Natural killer cell (primary cell): ENCODE results near the gene ARPC5L. TPM values are rescaled to one million over a fixed set of nuclear protein-coding genes. Genes with fewer than 3 reads are reported as not detected.

Source experiments
- ATAC-seq, 3 donors: fragments of 150-1000 bp in 2 of 3; fragments of 200-7000 bp in 1 of 3; cut with Tn5 transposase; 1 replicate in 1 of 3; 2 replicates in 2 of 3; pipeline ENCODE4 v1.10.0; 2021; ENCODE audit warnings: mild to moderate bottlenecking in 2 of 3, moderate library complexity in 2 of 3
- DNase-seq, 2 donors: peaks; one replicate each; pipeline versions ENCODE4 v3.0.0 to v3.0.0-alpha.2; 2013 to 2021; ENCODE audit warnings: mixed read lengths in 1 of 2
- H3K27ac ChIP-seq: one replicate; pipeline ENCODE4 v1.5.1; 2013; ENCODE audit warnings: mild to moderate bottlenecking, low read length
- H3K27me3 ChIP-seq: one replicate; pipeline ENCODE4 v1.6.1; 2013; ENCODE audit warnings: low read length; ENCODE audit not compliant: control insufficient read depth, insufficient read depth
- H3K36me3 ChIP-seq: one replicate; pipeline ENCODE4 v1.6.1; 2013; ENCODE audit warnings: low read length; ENCODE audit not compliant: control insufficient read depth, insufficient read depth
- H3K4me1 ChIP-seq: one replicate; pipeline ENCODE4 v1.6.1; 2013; ENCODE audit warnings: low read length; ENCODE audit not compliant: control insufficient read depth, insufficient read depth
- H3K4me3 ChIP-seq: one replicate; pipeline ENCODE4 v1.5.1; 2013; ENCODE audit warnings: low read length
- H3K9me3 ChIP-seq: one replicate; pipeline ENCODE4 v1.6.1; 2013; ENCODE audit warnings: low read length; ENCODE audit not compliant: control insufficient read depth, insufficient read depth
- H3K27ac Mint-ChIP-seq, 2 donors: one replicate each; pipeline ENCODE4 v1.8.0; 2022; ENCODE audit warnings: mild to moderate bottlenecking in 2 of 2, mixed read lengths in 2 of 2, moderate library complexity in 1 of 2
- H3K27me3 Mint-ChIP-seq, 2 donors: one replicate each; pipeline ENCODE4 v1.8.0; 2022; ENCODE audit warnings: low read depth in 2 of 2, mixed read lengths in 2 of 2
- H3K36me3 Mint-ChIP-seq: one replicate; pipeline ENCODE4 v1.8.0; 2022; ENCODE audit warnings: mixed read lengths
- H3K4me1 Mint-ChIP-seq, 2 donors: one replicate each; pipeline ENCODE4 v1.8.0; 2022; ENCODE audit warnings: mixed read lengths in 2 of 2
- H3K4me3 Mint-ChIP-seq: one replicate; pipeline ENCODE4 v1.8.0; 2022; ENCODE audit warnings: mild to moderate bottlenecking, moderate library complexity, mixed read lengths
- H3K9me3 Mint-ChIP-seq, 2 donors: one replicate each; pipeline ENCODE4 v1.8.0; 2022; ENCODE audit warnings: mixed read lengths in 2 of 2
- WGBS: methylation state at CpG from one replicate; pipeline ENCODE4 v1.1.7; 2013; ENCODE audit warnings: missing lambda C conversion rate; ENCODE audit not compliant: insufficient coverage; 5-methylcytosine and 5-hydroxymethylcytosine counted together
- intact Hi-C: fragments of 100-400 bp; cut with micrococcal nuclease; formaldehyde crosslinking; loops from one replicate; pipeline ENCODE4 v1.14.2; 2022
- total RNA-seq, 4 donors: library from RNA; stranded (reverse); fragments of 120-200 nt in 1 of 4; gene quantifications; one replicate each; pipeline versions ENCODE4 v1.2.3 to v1.2.4, GENCODE V29; 2013 to 2022
- TF ChIP-seq, protein P1 (sequence below): fragments of 200-600 bp; IDR thresholded peaks from one replicate; pipeline ENCODE4 v1.8.0; 2022; ENCODE audit warnings: antibody characterized with exemption

Gene ARPC5L
- total RNA-seq, 3 donors from 2014 or later (not counting 1 experiment from before 2014, with no cell fraction given), result 131 to 169 (median 139) TPM

DNA sequence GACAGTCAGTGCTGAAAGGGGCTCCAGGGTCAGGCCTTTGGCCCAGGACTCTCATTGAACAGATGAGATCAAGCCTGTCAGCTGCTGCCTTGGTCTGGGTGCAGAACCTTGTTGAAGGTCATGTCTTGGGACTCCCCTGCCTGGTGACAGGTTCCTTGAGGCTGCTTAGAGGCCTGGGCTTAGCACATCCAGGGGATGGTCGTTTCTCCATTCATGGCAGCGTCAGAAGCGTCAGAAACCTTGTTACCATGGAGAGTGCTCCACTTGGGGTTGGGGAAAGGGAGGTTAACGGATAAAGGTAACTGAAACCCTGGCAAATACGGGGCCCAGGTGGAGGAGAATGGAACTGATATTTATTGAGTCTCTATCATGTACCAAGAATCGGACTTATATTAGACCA is 8.8 kb downstream of the ARPC5L start:
- peak in 1 of 2 donors; percentile 33 for DNase-seq
- ATAC-seq, result peak in 1 of 3 donors; percentile 4
- Mint-ChIP-seq H3K4me3 (peak overlapping the region; percentile 97), H3K36me3 (peaks cover 6% of the 10 kb centered on the region), H3K27me3 (no peaks in the 10 kb centered on the region), H3K4me1 (peaks cover 65% of the 10 kb centered on the region in 2 donors), H3K9me3 (no peaks in the 10 kb centered on the region), H3K27ac (peak overlapping the region; percentile 97)
- intact Hi-C loops, result loop anchor here (1.0 to 5.0 kb wide), 5 partner anchors 8 to 248 kb away; partner anchors contain the start of genes ARPC5L, GOLGA1, NR6A1 and WDR38
- Histone ChIP-seq H3K27me3 (no peaks in the 10 kb centered on the region), H3K27ac (peak overlapping the region; percentile 96), H3K4me1 (peaks cover 71% of the 10 kb centered on the region), H3K4me3 (peak overlapping the region; percentile 96), H3K36me3 (peaks cover 25% of the 10 kb centered on the region), H3K9me3 (no peaks in the 10 kb centered on the region)
- TF ChIP-seq, protein P1, sequence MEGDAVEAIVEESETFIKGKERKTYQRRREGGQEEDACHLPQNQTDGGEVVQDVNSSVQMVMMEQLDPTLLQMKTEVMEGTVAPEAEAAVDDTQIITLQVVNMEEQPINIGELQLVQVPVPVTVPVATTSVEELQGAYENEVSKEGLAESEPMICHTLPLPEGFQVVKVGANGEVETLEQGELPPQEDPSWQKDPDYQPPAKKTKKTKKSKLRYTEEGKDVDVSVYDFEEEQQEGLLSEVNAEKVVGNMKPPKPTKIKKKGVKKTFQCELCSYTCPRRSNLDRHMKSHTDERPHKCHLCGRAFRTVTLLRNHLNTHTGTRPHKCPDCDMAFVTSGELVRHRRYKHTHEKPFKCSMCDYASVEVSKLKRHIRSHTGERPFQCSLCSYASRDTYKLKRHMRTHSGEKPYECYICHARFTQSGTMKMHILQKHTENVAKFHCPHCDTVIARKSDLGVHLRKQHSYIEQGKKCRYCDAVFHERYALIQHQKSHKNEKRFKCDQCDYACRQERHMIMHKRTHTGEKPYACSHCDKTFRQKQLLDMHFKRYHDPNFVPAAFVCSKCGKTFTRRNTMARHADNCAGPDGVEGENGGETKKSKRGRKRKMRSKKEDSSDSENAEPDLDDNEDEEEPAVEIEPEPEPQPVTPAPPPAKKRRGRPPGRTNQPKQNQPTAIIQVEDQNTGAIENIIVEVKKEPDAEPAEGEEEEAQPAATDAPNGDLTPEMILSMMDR, result no peak
- WGBS, result 15% methylated on average over 6 of the region's 6 CpGs

DNA sequence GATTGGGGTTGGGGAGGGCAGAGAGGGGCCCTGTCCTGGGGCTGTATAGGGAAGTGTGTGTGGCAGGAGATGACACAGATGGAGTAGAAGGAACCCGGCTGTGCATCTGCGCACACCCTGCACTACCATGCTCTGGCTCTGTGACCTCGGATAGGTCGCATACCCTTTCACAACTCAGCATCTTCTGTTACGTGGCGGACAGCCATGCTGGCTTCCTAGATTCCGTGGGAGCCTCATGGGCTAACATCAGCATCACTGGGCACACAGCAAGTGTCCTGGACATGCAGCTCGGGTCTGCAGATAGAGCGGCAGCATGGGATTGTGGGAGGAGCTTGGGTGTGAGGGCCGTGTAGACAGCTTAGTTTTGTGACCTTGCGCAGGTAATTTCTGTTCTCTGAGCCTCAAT is 9.2 kb downstream of the ARPC5L start:
- H3K36me3 ChIP-seq, result peaks cover 28% of the 10 kb centered on the region
- peak overlapping the region; percentile 96 for H3K27ac ChIP-seq
- Mint-ChIP-seq H3K4me3 (peak overlapping the region; percentile 97), H3K36me3 (peaks cover 6% of the 10 kb centered on the region), H3K9me3 (no peaks in the 10 kb centered on the region), H3K27me3 (no peaks in the 10 kb centered on the region), H3K4me1 (peaks cover 65% of the 10 kb centered on the region in 2 donors), H3K27ac (peak overlapping the region; percentile 97)
- intact Hi-C loops, result loop anchor here (5.0 kb wide), 2 partner anchors 99 to 249 kb away; partner anchors contain the start of gene NR6A1
- ATAC-seq, result no peak
- DNase-seq, result no peak
- H3K4me3 ChIP-seq, result peak overlapping the region; percentile 96
- 43% methylated on average over 11 of the region's 11 CpGs for WGBS
- H3K4me1 ChIP-seq, result peaks cover 76% of the 10 kb centered on the region
- no peaks in the 10 kb centered on the region for H3K9me3 ChIP-seq
- TF ChIP-seq, protein P1, result no peak
- no peaks in the 10 kb centered on the region for H3K27me3 ChIP-seq

DNA sequence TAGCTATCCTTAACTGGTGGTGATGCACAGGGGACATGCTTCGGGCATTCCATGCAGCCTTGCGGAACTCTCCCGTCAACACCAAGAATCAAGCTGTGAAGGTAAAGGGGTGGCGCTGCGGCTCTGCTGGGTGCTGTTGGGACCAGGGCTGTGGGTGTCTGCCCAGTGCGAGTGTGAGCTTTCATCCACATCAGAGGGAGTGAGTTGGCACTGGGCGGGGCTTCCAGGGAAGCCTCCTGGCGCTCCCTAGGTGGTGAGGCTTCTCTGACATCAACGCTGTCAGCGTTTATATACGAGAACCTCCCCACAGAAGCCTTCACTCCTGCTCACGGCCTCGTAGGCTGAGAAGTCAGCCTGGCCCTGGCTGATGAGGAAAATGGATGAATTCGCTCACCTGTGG is 11.7 kb downstream of the ARPC5L start:
- peak overlapping the region; percentile 96 for H3K27ac ChIP-seq
- H3K4me1 ChIP-seq, result peaks cover 67% of the 10 kb centered on the region
- H3K27me3 ChIP-seq, result no peaks in the 10 kb centered on the region
- Mint-ChIP-seq H3K36me3 (peaks cover 13% of the 10 kb centered on the region), H3K27ac (peak overlapping the region; percentile 97), H3K4me3 (peak overlapping the region; percentile 97), H3K4me1 (peaks cover 77 to 78% of the 10 kb centered on the region in 2 donors), H3K27me3 (no peaks in the 10 kb centered on the region), H3K9me3 (no peaks in the 10 kb centered on the region)
- peak; percentile 48 to 75 for DNase-seq
- ATAC-seq, result peak in 1 of 3 donors; percentile 2
- intact Hi-C loops, result loop anchor here (5.0 kb wide), 2 partner anchors 101 to 251 kb away; partner anchors contain the start of gene NR6A1
- H3K4me3 ChIP-seq, result no peak overlapping the region
- no peaks in the 10 kb centered on the region for H3K9me3 ChIP-seq
- 62% methylated on average over 13 of the region's 14 CpGs for WGBS
- TF ChIP-seq, protein P1, result no peak
- H3K36me3 ChIP-seq, result peaks cover 52% of the 10 kb centered on the region

DNA sequence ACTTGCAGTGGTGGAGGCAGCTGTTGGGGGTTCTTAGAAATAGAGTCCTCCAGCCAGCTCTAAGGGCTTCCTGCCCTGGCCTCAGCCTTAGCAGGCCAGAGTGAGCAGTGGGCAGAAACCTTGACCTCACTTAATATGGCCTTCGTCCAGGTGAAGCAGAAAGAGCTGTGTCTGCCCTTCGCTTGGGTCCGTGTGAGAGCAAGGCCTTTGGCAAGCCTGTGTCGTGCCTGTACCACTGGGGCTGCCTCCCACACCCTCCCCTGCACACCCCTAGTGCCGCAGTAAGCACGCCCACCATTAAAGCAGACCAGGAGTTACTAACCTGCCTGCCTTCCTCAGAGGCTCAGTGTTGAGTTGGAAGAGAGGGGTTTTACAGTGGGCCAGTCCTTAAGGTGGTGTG is 13.6 kb downstream of the ARPC5L start:
- H3K9me3 Mint-ChIP-seq, result no peaks in the 10 kb centered on the region
- no peaks in the 10 kb centered on the region for H3K27me3 ChIP-seq
- H3K27ac Mint-ChIP-seq, result peak overlapping the region; percentile 97
- no peaks in the 10 kb centered on the region for H3K9me3 ChIP-seq
- H3K4me1 ChIP-seq, result peaks cover 63% of the 10 kb centered on the region
- no peak overlapping the region for H3K27ac ChIP-seq
- ATAC-seq, result no peak
- intact Hi-C loops, result no loop called here
- H3K4me3 ChIP-seq, result no peak overlapping the region
- whole genome bisulfite sequencing, result 94% methylated on average over 6 of the region's 6 CpGs
- H3K4me1 Mint-ChIP-seq, result peaks cover 74 to 75% of the 10 kb centered on the region in 2 donors
- no peaks in the 10 kb centered on the region for H3K27me3 Mint-ChIP-seq
- peaks cover 18% of the 10 kb centered on the region for H3K36me3 Mint-ChIP-seq
- H3K36me3 ChIP-seq, result peaks cover 70% of the 10 kb centered on the region
- TF ChIP-seq, protein P1, result no peak
- DNase-seq, result no peak
- no peak overlapping the region for H3K4me3 Mint-ChIP-seq
